Nephron (organoid): Measurements from ENCODE around the gene CCDC138.

ENCODE experiments used
- H3K27ac Mint-ChIP-seq, 3 experiments: 2 replicates each; pipeline ENCODE4 v1.8.0; 2020; ENCODE audit warnings: mixed read lengths in 3 of 3, mild to moderate bottlenecking in 2 of 3, moderate library complexity in 1 of 3
- H3K27me3 Mint-ChIP-seq: 2 replicates; pipeline ENCODE4 v1.8.0; 2021; ENCODE audit warnings: low read depth, mild to moderate bottlenecking, moderate library complexity, mixed read lengths
- H3K36me3 Mint-ChIP-seq: 2 replicates; pipeline ENCODE4 v1.8.0; 2020; ENCODE audit warnings: low read depth, mixed read lengths
- H3K4me1 Mint-ChIP-seq: 2 replicates; pipeline ENCODE4 v1.8.0; 2020; ENCODE audit warnings: mixed read lengths
- H3K4me3 Mint-ChIP-seq, 3 experiments: 2 replicates each; pipeline ENCODE4 v1.8.0; 2020; ENCODE audit warnings: mild to moderate bottlenecking in 3 of 3, mixed read lengths in 3 of 3, moderate library complexity in 2 of 3
- H3K9me3 Mint-ChIP-seq: 2 replicates; pipeline ENCODE4 v1.8.0; 2020; ENCODE audit warnings: mixed read lengths
- TF ChIP-seq, protein P1 (sequence below), 3 experiments: fragments of 200-600 bp; sonication (generic); IDR thresholded peaks; one replicate each; pipeline ENCODE4 v1.5.0; 2021; ENCODE audit warnings: antibody characterized with exemption in 3 of 3; ENCODE audit not compliant: unreplicated experiment in 3 of 3

CCDC138 gene

DNA sequence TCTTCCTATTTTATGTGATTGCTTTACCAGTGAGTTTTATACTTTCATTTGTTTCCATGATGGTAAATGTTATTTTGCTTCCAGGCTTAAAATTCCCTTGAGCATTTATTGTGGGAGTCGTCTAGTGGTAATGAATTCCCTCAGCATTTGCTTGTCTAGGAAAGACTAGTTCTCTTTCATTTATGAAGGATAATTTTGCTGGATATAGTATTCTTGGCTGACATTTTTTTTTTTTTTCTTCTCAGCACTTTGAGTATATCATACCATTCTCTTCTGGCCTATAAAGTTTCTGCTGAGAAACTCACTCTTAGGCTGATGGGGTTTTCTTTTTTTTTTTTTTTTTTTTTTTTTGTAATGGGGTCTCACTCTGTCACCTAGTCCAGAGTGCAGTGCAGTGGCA lies 103.3 kb downstream of the CCDC138 start:
- TF ChIP-seq, protein P1, sequence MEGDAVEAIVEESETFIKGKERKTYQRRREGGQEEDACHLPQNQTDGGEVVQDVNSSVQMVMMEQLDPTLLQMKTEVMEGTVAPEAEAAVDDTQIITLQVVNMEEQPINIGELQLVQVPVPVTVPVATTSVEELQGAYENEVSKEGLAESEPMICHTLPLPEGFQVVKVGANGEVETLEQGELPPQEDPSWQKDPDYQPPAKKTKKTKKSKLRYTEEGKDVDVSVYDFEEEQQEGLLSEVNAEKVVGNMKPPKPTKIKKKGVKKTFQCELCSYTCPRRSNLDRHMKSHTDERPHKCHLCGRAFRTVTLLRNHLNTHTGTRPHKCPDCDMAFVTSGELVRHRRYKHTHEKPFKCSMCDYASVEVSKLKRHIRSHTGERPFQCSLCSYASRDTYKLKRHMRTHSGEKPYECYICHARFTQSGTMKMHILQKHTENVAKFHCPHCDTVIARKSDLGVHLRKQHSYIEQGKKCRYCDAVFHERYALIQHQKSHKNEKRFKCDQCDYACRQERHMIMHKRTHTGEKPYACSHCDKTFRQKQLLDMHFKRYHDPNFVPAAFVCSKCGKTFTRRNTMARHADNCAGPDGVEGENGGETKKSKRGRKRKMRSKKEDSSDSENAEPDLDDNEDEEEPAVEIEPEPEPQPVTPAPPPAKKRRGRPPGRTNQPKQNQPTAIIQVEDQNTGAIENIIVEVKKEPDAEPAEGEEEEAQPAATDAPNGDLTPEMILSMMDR (IDR thresholded peaks at IDR 0.05; ENCODE audit: unreplicated experiment in 3 of 3) = no peak
- Mint-ChIP-seq H3K4me1 (no peaks in the 10 kb centered on the region), H3K9me3 (peaks cover 60% of the 10 kb centered on the region)

DNA sequence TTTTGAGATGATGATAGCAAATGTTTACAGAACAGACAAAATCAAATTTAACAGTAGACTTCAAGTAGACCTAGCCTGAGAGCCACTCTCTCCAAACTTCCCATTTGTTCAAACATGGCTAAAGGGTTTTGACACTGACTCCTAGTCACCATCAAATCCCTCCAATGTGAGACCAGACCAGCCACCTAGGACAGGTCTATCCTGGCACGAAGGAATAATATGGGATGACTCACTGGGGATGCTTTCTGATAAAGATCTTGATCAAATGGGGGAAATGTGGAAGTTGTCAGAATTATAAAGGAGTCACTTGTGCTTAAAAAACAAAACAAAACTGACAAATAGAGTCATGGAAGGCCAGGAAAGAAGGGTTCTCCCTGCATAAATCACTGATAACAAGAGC lies 106.7 kb downstream of the CCDC138 start:
- Mint-ChIP-seq H3K27ac (no peak overlapping the region), H3K4me1 (no peaks in the 10 kb centered on the region), H3K4me3 (no peak overlapping the region), H3K9me3 (peaks cover 38% of the 10 kb centered on the region), H3K36me3 (peaks cover 75% of the 10 kb centered on the region), H3K27me3 (no peaks in the 10 kb centered on the region)
- TF ChIP-seq, protein P1 (IDR thresholded peaks at IDR 0.05; ENCODE audit: unreplicated experiment in 3 of 3) = no peak

More for the DNA sequence above, 103.3 kb downstream of the CCDC138 start:
- Mint-ChIP-seq H3K27me3 (no peaks in the 10 kb centered on the region), H3K27ac (no peak overlapping the region), H3K4me3 (no peak overlapping the region), H3K36me3 (peaks cover 78% of the 10 kb centered on the region)

GRCh38 chr2:108894766-108895165 lies 108.2 kb downstream of the CCDC138 start:
- no peaks in the 10 kb centered on the region for H3K27me3 Mint-ChIP-seq
- no peak overlapping the region for H3K27ac Mint-ChIP-seq
- TF ChIP-seq, protein P1 (IDR thresholded peaks at IDR 0.05; ENCODE audit: unreplicated experiment in 3 of 3) = no peak
- no peak overlapping the region for H3K4me3 Mint-ChIP-seq
- H3K36me3 Mint-ChIP-seq = peaks cover 66% of the 10 kb centered on the region
- peaks cover 26% of the 10 kb centered on the region for H3K9me3 Mint-ChIP-seq
- no peaks in the 10 kb centered on the region for H3K4me1 Mint-ChIP-seq

- Mint-ChIP-seq H3K27ac (no peak overlapping the region), H3K9me3 (peaks cover 26% of the 10 kb centered on the region), H3K4me3 (no peak overlapping the region), H3K27me3 (no peaks in the 10 kb centered on the region), H3K36me3 (peaks cover 64% of the 10 kb centered on the region), H3K4me1 (no peaks in the 10 kb centered on the region)
- TF ChIP-seq, protein P1 (IDR thresholded peaks at IDR 0.05; ENCODE audit: unreplicated experiment in 3 of 3) = no peak
Observed at GRCh38 chr2:108895188-108895587, 108.6 kb downstream of the CCDC138 start.

- H3K4me1 Mint-ChIP-seq = no peaks in the 10 kb centered on the region
- H3K4me3 Mint-ChIP-seq = no peak overlapping the region
- H3K9me3 Mint-ChIP-seq = peaks cover 27% of the 10 kb centered on the region
- H3K27ac Mint-ChIP-seq = no peak overlapping the region
- TF ChIP-seq, protein P1 (IDR thresholded peaks at IDR 0.05; ENCODE audit: unreplicated experiment in 3 of 3) = no peak
- H3K36me3 Mint-ChIP-seq = peaks cover 59% of the 10 kb centered on the region
- no peaks in the 10 kb centered on the region for H3K27me3 Mint-ChIP-seq
Observed at GRCh38 chr2:108896741-108897140, 110.2 kb downstream of the CCDC138 start.

DNA sequence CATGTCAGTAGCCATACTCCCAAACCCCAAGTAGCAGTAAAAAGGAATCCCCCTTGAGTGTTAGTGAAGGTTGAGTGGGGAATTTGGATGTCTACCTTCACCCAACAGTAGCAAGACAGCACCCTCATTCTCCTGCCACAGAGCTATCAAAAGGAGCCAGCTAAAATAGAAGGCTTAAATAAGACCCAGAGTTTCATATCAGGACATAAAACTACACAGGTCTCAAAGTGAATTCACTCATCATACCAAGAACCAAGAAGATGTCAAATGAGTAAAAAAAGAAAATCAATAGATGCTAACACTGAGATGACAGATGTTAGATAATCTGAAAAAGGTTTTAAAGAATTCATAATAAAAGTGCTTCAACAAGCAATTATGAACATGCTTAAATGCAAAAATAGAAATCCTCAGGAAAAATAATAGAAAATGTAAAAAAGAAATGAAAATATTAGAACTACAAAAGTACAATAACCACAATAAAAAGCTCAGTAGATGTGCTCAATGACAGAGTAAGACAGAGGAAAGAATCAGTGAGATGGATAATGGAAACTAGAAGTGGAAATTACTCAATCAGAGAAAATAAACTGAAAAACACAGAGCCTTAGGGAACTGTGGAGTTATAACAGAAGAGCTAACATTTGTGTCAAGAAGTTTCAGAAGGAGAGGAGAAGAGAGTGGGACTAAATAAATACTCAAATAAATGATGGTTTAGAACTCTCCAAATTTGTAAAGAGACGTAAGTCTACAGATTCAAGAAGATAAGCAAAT lies 111.9 kb downstream of the CCDC138 start:
- Mint-ChIP-seq H3K36me3 (peaks cover 52% of the 10 kb centered on the region), H3K27ac (no peak overlapping the region), H3K4me1 (no peaks in the 10 kb centered on the region), H3K27me3 (no peaks in the 10 kb centered on the region), H3K4me3 (no peak overlapping the region), H3K9me3 (peaks cover 25% of the 10 kb centered on the region)
- TF ChIP-seq, protein P1 (IDR thresholded peaks at IDR 0.05; ENCODE audit: unreplicated experiment in 3 of 3) = no peak
